ENCODE measurements around the gene NFE2L2. TPM values are rescaled to one million over a fixed set of nuclear protein-coding genes. Genes with fewer than 3 reads are reported as not detected.

The NFE2L2 gene
- total and polyA plus RNA-seq, 2 donors, result 46.6 to 91.7 TPM

DNA sequence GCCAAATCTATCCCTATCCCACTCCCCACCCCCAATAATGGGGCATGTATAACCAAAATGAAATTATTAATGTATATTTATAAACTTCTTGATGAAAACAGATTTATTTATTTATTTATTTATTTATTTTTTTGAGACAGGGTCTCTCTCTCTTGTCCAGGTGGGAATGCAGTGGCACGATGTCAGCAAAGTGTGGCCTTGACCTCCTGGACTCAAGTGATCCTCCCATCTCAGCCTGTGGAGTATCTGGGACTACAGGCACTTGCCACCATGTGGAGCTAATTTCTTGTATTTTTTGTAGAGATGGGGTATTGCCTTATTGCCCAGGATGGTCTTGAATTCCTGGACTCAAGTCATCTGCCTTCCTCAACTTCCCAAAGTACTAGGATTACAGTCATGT lies 79.9 kb downstream of the NFE2L2 start:
- no peak overlapping the region for H3K27ac ChIP-seq (ENCODE audit: low read depth in 1 of 2, low read length in 1 of 2)
- no peaks in the 10 kb centered on the region for H3K27me3 ChIP-seq (ENCODE audit: control insufficient read depth in 2 of 2, insufficient read depth in 1 of 2, low read length in 1 of 2)
- DNase-seq (ENCODE audit: low read depth in 6 of 9, low spot score in 9 of 9), result no peak
- H3K36me3 ChIP-seq (ENCODE audit: control insufficient read depth in 2 of 2, insufficient read depth in 2 of 2, low read length in 1 of 2), result no peaks in the 10 kb centered on the region
- H3K9me3 ChIP-seq (ENCODE audit: control insufficient read depth in 2 of 2, insufficient read depth in 1 of 2, low read length in 1 of 2), result no peaks in the 10 kb centered on the region
- no peak overlapping the region for H3K4me3 ChIP-seq (ENCODE audit: low read length in 2 of 2)
- WGBS, result 97% methylated on average over 1 of the region's 1 CpG
- H3K4me1 ChIP-seq (ENCODE audit: control insufficient read depth in 2 of 2, insufficient read depth in 2 of 2, low read length in 2 of 2), result no peaks in the 10 kb centered on the region

DNA sequence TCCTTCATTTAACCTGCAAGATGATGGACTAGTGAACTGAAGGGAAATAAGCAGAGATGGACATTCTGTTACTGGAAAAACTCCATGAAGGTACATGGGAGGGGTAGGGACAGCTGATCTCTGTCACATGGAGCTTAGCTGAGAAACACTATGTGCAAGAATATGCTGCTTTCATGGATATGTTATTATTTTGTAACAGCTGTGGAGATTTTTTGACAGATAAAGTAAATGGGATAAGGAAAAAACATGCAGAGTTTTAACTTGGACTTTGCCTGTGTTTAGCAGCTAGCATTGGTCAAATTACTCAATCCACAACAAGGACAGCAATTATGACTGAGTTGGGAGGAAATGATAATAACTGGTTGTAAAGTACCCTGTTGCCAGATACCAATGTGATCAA lies 80.7 kb downstream of the NFE2L2 start:
- Histone ChIP-seq H3K9me3 (ENCODE audit: control insufficient read depth in 2 of 2, insufficient read depth in 1 of 2, low read length in 1 of 2) (no peaks in the 10 kb centered on the region), H3K4me1 (ENCODE audit: control insufficient read depth in 2 of 2, insufficient read depth in 2 of 2, low read length in 2 of 2) (no peaks in the 10 kb centered on the region), H3K27me3 (ENCODE audit: control insufficient read depth in 2 of 2, insufficient read depth in 1 of 2, low read length in 1 of 2) (no peaks in the 10 kb centered on the region), H3K36me3 (ENCODE audit: control insufficient read depth in 2 of 2, insufficient read depth in 2 of 2, low read length in 1 of 2) (no peaks in the 10 kb centered on the region), H3K4me3 (ENCODE audit: low read length in 2 of 2) (no peak overlapping the region), H3K27ac (ENCODE audit: low read depth in 1 of 2, low read length in 1 of 2) (no peak overlapping the region)
- DNase-seq (ENCODE audit: low read depth in 6 of 9, low spot score in 9 of 9), result no peak

Other genes with a start within 250 kb of the NFE2L2 start
- gene HNRNPA3, start 51.9 kb downstream of the NFE2L2 start, total RNA-seq, result 30.9 TPM
- gene HNRNPA3, start 51.9 kb downstream of the NFE2L2 start, polyA plus RNA-seq, result 228 TPM
- gene AGPS, start 128.0 kb upstream of the NFE2L2 start, total RNA-seq, result 34.7 TPM
- 9.6 TPM for gene AGPS, start 128.0 kb upstream of the NFE2L2 start, polyA plus RNA-seq